GM19455 (cell line): ENCODE measurements around the gene RMND1.
A peak's percentile ranks its signal among the peaks of the same experiment; 100 is the strongest.

Source experiments
- ATAC-seq: cut with Tn5 transposase; IDR thresholded peaks from one replicate; pipeline ENCODE4 v1.9.1; 2021; ENCODE audit not compliant: unreplicated experiment

Gene RMND1

DNA sequence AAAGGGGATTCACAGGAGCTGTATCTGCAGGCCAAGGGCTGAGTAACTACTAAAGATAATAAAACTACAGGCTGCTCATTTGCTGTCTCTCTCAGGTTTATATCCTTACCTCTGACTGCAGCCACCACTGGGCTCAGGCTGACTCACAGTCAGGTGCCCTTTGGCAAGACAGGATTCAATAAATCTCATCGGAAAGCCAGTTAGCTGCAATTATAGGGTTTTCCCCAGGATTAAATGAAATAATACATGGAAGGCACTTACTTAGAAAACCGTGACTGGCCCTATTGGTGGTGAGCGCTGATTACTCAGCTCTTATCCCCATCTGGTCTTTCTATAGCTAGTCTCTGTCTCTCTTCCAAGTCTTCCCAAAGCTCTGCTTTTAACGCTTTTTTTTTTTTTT is 26.4 kb downstream of the RMND1 start:
- ATAC-seq = no peak

DNA sequence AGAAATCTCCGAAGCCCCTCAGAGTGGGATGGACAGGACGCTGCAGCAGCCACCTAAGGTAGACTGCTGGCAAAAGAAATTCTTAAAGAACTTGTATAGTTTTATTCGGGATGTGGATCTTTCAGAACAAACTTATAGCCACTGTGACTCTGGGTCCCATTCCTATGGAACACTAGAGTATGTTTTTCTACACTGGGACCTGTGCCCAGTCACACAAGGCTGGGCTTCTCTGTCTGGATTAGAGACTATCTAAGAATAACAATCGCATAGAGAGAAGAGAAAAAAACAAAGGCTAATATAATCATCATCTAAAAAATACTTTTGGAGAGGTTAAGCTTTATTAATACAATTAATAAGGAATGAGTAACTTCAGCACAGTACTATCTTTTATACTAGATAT is 28.9 kb downstream of the RMND1 start:
- ATAC-seq = no peak

DNA sequence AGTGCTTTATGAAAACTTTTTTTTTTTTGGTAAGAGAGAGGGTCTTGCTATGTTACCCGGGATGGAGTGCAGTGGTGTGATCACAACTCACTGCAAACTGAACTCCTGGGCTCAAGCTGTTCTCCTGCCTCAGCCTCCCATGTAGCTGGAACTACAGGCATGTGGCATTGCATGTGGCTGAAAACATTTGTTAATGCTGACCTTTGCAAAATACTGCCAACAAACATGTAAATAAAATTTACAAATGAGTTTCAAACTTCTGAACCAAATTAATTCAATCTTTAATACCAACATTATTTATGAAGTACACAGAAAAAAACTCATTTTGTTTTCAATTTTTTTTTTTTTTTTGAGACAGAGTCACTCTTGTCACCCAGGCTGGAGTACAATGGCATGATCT is 34.4 kb downstream of the RMND1 start:
- no peak for ATAC-seq

DNA sequence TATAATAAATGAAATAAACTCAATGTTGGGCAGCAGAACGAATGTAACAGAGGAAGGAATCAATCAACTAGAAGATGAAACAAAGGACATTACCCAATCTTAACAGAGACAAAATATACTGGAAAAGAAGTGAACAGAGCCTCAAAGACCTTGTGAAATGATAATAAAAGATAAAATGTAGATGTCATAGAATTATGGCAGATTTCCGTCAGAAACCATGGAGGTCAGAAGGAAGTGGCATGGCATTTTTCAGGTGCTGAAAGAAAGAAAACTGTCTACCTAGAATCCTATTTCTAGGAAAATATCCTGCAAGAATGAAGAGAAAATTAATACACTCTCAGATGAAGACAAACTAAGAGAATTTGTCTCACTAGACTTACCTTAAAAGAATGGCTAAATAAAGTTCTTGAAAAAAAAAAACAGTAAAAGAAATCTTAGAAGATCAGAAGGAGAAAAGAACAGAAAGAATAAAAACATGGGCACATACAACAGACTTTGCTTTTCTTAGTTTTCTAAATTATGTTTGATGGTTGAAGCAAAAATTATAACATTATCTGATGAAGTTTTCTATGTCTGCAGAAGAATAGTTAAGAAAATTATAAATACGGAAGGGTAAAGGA is 37.2 kb downstream of the RMND1 start:
- no peak for ATAC-seq

DNA sequence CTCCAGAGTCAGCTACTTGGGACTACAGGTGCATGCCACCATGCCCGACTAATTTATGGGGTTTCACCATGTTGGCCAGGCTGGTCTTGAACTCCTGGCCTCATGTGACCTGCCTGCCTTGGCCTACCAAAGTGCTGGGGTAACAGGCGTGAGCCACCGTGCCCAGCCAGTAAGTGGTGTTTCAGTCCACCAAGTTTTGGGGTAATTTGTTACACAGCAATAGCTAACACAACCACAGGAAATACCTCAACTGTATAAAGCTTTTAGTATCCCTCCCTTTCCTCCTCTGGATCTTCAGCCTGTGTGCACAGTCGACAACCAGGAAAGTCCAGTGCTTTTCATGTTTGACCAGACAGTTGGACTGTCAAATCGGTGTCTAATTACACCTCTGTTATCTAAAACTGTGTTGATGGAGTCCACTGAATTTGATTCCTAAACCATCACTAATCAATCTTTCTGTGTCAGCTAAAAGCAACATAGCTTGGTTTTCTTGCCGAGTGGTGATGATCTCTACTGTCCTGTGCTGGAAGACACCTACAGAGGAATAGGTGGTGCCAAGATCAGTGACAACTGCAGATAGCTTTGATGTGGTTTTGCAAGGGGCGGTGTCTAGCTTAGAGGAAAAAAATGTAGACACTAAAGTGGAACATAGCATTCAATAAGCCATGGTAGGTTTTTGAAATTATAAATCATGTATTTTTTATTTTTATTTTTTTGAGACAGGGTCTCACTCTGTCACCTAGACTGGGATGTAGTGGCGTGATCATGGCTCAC is 38.4 kb downstream of the RMND1 start:
- ATAC-seq = no peak

DNA sequence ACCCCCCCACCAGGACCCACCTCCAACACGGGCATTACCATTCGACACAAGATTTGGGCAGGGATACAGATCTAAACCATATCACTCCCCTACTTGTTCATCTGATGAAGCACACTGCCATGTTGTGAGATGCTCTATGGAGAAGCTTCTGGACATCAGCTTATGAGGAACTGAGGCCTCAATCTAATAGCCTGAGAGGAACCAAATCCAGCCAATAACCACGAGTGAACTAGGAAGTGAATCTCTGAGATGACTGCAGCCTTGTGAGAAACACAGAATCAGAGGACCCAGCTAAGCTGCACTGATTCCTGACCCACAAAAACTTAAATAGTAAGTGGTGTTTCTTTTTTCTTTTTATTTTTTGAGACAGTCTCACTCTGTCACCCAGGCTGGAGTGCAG is 39.0 kb downstream of the RMND1 start:
- ATAC-seq = no peak

DNA sequence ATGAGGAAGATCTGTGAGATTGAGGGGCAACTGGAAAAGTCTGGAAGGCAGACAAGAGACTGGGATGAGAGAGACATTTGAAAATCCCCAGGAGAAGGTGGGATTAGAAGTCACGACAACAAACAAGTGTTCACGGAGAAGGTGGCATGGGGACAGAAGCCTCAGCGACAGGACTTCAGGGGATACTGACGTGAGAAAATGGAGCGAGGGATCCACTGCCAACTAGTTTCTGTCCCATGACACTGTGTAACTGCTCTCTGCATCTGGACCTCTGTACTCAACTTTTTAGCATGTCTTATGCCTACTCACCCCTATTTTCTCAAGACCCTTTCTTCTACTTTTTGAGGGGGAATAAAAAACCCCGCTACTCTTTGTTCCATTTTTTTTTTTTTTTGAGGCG is 42.2 kb downstream of the RMND1 start:
- ATAC-seq = no peak

DNA sequence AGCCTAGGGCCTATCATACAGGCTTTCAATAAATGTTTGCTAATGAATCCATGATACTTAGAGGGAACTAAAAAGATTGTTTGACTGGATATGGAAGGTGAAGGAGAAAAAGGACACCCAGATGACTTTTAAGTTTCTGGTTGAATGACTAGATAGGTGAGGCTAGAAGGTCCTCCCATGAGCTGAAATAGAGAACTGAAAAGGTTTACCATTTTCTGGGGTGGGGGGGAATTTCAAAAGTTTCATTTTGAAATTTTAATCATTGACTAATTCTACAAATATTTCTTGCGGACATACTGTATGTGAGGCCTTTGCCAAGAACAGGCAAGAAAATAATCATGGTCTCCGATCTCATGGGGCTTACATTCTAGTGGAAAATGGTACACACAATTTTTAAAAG is 42.7 kb downstream of the RMND1 start:
- ATAC-seq = no peak

DNA sequence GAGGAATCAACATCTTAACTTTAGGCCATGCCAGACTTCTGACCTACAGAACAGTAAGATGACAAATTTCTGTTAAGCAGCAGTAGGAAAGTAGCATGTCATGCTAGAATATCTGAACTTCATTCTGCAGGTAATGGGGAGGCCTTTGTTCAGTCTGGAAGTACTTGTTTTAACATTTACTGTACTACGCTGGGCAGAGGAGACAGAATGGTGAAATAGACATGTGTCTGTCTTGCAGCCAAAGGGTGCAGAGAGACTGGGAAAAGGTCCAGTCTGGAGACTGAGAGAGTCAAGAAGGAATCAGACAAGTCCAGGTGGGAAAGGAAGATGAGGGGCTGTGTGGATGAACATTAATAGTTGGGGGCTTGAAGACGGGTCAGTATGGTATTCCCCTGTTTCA is 43.1 kb downstream of the RMND1 start:
- no peak for ATAC-seq

DNA sequence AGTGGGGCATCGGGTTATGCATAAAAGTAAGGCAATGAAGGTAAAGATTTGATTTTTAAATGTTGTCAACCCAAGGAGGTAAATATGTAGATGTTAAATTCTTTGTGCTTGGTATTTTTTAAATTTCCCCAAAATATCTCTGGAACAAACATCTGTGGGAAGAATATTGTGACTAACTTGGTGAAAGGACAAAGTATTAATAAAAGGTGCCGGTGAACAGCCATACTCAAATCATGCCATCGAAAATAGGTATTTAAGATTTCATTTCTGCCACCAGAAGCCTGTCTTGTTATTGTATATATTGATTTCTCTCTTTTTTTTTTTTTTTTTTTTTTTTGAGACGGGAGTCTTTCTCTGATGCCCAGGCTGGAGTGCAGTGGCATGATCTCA is 48.0 kb downstream of the RMND1 start:
- no peak for ATAC-seq

DNA sequence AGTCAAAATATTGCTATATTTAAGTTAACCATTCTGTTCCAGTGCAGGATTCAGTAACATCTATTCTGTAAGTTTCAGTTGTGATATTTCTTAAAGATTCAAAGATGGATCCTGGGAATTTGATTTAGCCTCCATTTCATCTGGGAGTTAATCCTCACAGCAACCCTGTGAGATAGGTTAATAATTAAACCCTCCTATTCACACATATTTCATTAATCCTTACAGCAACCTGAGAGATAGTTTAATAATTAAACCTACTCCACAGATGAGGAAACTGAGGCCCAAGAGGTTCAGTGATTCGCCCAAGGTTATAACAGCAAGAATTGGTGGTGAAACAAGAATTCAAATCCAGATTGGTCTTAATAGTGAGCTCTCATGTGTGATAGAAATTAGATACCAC is 49.7 kb downstream of the RMND1 start:
- ATAC-seq = no peak

DNA sequence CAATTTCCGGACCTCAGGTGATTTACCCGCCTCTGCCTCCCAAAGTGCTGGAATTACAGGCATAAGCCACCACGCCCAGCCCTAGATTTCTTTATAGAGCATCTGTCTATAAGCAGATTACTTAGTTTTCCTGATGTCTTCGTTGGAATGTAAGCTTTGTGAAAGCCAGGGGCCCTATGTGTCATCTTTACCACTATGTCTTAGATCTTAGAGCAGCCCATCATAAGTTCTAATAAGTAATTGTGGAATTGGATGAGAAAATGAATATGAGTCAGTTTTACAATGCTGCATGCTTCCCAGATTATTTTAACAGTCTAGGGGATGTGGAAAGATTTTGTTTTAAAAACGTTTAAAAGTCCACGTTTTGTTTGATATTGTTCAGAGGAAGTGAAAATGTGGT is 51.5 kb downstream of the RMND1 start:
- no peak for ATAC-seq

DNA sequence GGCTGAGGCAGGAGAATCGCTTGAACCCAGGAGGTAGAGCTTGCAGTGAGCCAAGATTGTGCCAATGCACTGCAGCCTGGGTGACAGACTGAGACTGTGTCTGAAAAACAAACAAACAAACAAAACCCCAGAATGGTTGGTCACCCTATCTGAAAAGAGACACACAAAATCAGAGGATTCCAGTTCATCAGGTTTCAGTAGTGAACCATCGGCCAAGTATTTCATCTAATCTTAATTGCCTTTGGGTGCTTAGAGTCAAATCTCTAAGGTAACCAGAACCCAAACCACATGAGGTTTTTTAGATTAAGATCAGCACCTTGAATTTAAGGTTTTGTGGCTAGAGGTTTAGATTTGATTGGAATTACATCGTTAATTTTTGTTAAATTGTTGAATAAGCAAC is 52.2 kb downstream of the RMND1 start:
- ATAC-seq = no peak

DNA sequence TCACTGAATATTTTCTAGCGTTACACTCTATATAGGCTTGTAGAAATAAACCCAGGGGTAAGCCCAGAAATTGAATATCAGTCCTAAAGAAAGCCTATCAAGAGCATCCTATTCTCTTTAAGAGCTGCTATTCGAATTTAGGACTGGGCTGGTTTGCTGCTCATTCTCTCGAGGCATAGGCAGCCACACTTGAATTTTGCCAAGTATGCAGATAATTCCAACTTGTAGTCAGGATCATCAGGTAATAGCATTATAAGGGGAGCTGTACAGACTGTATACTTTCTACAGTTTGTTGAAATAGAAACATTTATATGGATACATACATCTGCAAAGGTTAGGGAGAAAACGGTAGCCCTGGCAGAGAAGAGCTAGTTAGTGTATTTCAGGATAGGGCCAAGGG is 58.5 kb downstream of the RMND1 start:
- no peak for ATAC-seq

DNA sequence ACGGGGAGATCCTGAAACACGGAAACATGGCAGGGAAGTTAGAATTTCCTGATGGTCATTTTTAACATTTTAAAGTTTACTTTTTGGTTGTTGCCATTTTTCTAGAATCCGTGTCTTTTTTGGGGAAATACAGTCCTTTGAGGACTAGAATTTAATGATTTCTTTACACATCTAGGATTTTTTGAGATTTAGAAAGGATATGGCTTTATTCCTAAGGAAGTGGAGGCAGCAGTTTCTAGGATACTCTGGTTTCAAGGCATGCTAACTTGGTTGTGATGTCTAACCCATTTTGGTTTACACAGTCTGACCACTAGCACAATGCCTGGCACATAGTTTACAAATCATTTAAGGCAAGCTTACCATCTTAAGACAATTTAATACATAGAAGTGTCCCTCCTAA is 59.5 kb downstream of the RMND1 start:
- ATAC-seq = no peak

DNA sequence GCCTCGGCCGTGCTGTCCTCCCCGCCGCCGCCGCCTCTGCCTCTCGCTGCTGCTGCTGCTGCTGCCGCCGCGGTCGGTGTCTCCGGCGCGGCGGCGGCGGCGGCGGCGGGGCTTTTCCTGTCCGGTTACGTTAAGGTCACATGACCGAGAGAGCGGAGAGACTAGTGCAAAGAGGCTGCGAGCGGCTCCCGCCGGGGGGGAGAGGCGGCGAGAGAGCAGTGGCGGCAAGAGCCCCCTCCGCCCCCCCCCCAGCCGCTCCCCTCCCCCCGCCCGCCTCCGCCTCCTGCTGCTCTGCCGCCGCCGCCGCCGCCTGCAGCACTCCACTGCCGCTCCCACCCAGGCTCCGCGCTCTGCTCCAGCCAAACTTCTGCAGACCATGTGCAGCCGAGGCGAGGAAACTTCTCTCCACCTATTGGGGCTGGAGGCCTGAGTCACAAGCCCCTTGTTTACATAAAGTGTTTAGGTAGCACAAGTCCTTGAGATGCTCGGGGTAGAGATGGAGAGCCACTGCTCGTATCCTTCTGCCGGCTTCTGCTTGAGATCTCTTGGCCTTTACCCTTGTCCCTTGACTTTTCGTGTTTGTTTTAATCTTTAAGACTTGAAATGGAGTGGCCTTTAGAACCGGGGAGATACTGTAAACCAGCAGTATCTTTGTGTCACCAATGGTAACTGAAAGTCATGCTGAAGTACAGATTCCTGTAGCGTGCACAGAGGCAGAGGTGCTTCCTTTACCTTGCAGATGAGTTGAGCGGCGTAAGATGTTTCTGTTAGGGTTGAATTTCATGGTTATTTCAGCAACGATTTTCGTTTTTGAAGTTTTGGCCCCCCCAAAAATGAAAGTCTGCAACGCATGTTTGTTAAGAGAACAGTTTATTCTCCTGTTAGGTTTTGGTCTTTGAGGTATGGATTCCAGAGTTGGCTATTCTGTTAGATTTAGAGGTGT is 60.2 kb downstream of the RMND1 start, which contains the start of gene ZBTB2:
Gene ZBTB2, minus strand, starts transcription at position 89 of the 943 bp plus-strand sequence. CDS start 17,922 bp downstream, outside the sequence.
- peak; percentile 14 for ATAC-seq

DNA sequence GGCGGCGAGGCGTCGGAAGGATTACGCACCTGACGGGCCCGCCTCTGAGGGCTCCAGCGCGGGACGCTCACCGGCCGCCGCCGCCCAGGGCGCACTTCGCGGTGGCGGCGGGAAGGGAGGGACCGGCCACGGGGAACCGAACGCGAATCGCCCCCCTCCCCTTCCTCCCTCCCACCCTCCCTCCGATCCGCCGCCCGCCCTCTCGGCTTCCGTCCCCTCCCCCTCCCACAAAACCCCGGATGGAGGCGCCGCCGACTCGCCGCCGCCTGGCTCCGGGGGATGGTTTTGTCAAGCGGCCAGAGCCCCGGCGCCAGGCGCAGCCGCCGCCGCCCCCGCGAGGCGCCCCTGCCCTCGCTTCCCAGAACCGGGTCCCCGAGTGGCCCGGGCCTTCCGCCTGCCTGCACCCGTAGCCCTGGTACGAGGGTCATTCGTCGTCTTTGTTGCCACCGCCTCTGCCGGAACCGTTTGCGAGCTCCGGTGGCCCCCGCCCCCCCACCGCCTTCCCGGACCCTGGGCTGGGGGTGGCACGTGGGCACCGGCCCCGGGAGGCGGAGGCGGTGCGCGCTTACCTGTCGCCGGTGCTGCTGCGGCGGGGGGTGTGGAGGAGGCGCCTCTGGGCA is 61.0 kb downstream of the RMND1 start:
- peak; percentile 19 for ATAC-seq

DNA sequence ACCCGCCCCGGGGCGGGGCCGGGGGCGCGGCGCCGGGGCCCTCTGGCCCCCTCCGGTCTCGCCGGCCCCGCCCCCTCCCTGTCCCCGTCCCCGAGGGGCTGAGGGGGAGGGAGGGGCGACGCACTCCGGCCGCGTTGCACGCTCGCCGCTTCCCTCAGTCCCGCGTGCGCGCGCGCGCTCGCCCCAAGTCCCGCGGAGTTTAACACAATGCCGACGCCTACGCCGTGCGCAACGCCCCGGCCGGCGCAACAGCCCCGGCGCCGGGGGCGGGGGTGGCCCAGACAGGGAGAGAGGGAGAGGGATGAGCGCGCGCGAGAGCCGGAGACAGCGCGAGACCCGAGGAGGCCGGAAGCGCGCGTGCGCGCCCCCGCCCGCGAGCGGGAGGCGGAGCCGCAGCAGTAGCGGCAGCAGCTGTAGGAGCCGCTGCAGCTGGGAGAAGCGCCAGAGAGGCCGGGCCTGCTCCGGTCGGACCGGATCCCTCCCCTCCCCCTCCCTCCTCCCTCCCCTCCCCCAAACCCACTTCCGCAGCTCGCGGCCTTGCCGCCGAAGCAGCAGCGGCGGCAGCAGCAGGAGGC is 61.6 kb downstream of the RMND1 start:
- peak; percentile 79 for ATAC-seq

DNA sequence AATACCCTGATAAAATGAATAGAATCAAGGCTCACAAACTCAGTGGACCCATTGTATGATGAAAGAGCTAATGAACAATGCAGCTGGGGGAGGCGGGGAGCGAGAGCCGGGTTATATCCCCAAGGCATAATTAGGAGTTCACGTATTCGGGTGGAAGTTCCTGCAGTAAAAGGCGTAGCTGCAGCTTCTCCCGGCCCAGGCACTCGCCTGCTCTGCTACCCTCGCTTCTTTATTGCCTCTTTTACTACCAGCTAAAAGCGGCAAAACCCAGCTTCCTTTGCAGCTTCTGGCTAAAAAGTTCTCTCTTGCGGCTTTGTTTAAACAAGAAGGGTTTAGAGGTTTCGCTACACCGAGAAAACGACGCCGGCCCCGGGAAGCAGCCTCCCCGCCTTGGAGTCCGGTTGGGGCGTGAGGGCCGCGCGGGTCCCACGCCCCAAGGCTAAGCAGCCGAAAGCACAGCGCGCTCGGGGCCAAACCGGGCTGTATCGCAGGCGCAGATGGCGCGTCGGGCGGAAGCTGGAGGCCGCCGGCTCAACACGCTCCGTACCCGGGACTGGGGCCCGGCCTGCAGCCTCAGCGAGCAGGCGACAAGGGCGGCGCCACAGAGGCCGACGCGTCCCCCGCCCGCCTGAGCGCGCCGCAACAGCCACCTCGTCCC is 62.2 kb downstream of the RMND1 start:
- ATAC-seq = peak; percentile 61

DNA sequence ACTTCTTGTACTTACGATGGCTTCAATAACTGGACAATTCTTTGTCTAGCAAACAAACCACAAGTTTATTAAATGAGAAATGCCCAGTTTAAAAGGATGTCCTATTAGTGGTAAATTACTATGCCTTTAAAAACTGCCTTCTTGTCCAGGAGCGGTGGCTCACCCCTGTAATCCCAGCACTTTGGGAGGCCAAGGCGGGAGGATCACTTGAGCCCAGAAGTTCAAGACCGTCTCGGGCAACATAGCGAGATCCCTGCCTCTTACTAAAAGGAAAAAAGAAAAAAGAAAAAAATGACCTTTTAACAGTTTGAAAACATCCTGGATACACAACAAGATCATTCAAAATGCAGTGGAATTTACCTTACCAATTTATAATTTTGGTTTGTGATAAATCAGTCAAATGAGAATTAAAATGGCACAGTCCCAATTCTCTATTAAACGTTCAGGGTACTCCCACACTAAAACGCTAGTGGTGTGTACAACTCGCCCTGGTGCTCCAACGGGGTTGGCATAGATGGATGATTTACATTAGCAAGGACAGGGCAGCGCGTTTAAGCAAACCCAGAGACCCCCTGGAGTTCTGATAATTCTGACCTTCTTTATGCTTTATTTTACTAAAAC is 62.8 kb downstream of the RMND1 start:
- no peak for ATAC-seq
